Measurements from ENCODE around the gene PEX5L.

DNA sequence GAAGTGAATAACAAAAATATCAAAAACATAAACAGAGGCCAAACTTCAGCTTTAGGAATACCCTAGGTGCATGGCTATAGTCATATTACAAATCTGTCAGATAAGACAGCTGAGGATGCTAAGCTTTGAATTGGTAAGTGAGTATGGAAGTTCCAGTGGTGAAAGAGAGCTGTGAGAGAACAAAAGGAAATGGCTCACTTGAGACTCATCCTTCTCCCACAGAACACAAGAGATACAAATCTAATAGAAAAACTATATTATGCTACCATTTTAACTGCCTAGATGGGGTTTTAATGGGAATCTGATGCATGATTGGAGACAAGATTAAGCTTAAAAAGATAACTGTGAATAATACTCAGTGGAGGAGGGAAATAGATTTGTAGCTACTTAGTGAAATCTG is 21.5 kb upstream of the PEX5L start:
- TF ChIP-seq, protein P1, sequence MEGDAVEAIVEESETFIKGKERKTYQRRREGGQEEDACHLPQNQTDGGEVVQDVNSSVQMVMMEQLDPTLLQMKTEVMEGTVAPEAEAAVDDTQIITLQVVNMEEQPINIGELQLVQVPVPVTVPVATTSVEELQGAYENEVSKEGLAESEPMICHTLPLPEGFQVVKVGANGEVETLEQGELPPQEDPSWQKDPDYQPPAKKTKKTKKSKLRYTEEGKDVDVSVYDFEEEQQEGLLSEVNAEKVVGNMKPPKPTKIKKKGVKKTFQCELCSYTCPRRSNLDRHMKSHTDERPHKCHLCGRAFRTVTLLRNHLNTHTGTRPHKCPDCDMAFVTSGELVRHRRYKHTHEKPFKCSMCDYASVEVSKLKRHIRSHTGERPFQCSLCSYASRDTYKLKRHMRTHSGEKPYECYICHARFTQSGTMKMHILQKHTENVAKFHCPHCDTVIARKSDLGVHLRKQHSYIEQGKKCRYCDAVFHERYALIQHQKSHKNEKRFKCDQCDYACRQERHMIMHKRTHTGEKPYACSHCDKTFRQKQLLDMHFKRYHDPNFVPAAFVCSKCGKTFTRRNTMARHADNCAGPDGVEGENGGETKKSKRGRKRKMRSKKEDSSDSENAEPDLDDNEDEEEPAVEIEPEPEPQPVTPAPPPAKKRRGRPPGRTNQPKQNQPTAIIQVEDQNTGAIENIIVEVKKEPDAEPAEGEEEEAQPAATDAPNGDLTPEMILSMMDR (IDR thresholded peaks at IDR 0.05) = no peak
- TF ChIP-seq RFX5 (IDR thresholded peaks at IDR 0.05) = no peak
- TF ChIP-seq, protein P2, sequence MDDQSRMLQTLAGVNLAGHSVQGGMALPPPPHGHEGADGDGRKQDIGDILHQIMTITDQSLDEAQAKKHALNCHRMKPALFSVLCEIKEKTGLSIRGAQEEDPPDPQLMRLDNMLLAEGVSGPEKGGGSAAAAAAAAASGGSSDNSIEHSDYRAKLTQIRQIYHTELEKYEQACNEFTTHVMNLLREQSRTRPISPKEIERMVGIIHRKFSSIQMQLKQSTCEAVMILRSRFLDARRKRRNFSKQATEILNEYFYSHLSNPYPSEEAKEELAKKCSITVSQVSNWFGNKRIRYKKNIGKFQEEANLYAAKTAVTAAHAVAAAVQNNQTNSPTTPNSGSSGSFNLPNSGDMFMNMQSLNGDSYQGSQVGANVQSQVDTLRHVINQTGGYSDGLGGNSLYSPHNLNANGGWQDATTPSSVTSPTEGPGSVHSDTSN (IDR thresholded peaks at IDR 0.05) = no peak

Measured in A549 (cell line).